ENCODE data around the gene CDC42.
"Not testable (repeated sequence)": the region's sequence is repeated elsewhere in the genome, so short reads cannot be mapped to it uniquely, and the experiment has no call there.

The CDC42 gene

DNA sequence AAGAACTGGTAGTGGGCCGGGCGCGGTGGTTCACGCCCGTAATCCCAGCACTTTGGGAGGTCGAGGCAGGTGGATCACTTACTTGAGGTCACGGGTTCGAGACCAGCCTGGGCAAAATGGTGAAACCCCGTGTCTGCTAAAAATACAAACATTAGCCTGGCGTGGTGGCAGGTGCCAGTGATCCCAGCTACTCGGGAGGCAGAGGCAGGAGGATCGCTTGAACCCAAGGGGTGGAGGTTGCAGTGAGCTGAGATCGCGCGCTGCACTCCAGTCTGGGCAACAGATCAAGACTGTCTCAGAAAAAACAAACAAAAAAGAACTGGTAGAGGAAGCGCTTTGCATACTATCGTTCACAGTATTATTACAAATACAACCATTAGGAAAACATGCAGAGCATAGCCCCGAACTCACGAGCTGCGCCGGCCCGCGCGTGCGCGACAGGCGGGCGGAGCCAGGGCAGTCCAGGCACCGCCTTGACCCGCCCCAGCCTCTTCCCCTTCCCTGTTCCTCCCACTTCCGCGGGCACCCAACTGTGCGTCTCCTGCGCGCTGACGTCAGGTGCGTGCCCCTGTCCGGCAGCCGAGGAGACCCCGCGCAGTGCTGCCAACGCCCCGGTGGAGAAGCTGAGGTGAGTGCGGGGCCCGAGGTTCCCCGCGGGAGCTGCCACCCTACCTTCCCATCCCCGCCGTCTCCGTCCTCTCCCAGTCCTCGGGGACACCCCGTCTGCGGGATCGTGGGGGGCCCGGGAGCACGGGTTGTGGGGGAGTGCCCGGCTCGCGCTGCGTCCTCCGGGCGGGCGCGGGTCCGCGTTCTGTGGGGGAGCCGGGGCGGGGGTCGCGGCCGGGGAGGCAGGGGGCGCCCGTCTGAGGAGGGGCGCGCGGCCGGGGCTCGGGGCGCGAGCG, at the start of gene CDC42:
TSS of gene CDC42 (plus strand) at position 595 of the 902 bp plus-strand sequence. CDS start 25,770 bp downstream, outside the sequence.
- peak; percentile 98 for DNase-seq

DNA sequence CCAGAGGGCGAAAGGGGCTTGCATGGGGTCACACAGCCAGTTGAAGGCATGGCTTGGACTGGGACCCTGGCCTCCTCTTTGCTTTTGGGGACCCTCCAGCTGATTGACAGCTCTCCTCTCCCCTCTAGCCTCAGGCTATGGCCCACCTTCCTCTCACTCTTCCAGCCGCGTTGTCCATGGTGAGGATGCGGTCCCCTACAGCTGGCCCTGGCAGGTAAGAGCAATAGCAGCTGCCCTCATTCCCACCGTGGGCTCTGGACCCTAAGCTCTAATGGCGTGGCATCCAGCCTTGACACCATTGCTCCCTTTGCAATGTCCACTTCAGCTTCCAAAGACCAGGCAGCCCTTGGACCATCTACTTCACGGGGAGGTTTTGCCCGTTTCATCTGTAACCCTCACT, 49.6 kb upstream of the CDC42 start:
- DNase-seq = not testable (repeated sequence)

DNA sequence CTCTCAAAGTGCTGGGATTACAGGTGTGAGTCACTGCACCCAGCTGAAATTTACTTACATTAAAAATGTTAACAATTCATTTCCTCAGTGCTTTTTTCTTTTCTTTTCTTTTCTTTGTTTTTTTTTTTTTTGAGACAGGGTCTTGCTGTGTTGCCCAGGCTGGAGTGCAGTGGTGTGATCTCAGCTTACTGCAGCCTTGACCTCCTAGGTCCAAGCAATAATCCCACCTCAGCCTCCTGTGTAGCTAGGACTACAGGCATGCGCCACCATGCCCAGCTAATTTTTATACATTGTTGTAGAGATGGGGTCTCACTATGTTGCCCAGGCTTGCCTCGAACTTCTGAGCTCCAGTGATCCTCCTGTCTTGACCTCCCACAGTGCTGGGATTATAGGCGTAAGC, 48.5 kb upstream of the CDC42 start:
- not testable (repeated sequence) for DNase-seq

DNA sequence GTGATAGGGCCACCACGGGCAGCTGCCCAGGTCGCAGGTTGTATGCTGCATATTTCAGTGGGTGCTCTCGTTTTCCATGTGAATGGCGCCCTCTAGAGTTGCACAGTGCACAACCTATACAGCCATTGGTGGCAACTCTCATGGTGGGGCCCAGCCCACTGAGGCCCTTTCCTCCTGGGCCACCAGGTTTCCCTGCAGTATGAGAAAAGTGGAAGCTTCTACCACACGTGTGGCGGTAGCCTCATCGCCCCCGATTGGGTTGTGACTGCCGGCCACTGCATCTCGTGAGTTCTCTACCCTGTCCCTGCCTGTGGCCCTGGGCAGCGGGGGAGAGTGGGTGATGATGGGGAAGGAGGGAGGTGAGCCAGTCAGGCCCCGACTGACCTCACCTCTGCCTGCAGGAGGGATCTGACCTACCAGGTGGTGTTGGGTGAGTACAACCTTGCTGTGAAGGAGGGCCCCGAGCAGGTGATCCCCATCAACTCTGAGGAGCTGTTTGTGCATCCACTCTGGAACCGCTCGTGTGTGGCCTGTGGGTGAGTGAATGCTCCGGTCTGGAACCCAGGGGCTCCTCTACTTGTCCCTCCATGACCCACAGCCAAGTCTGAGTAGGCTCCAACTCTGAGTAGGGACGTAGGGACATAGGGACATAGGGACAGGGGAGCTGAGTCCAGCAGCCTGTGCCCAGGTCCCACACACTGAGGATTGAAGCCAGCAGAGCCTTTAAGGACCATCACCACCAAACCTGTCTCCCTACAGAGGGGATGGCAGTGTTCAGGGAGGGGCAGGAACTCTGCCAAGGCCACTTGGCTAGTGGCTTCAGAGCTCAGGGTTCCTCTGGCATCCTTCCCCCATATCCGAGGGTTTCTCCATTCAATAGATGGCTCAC, 47.0 kb upstream of the CDC42 start:
- DNase-seq = peak; percentile 51

DNA sequence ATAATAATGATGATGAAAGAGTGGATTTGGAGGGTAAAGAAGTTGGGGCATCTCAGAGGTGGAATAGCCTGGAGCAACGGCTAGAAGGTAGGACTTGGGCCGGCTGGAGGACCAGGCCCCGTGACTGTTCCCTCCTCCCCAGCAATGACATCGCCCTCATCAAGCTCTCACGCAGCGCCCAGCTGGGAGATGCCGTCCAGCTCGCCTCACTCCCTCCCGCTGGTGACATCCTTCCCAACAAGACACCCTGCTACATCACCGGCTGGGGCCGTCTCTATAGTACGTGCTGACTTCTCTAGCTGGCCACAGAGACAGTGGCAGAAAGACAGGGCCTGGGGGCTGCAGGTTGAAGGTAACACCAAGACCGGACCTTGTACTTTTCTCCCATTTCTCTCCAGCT, 45.8 kb upstream of the CDC42 start:
- DNase-seq = not testable (repeated sequence)

DNA sequence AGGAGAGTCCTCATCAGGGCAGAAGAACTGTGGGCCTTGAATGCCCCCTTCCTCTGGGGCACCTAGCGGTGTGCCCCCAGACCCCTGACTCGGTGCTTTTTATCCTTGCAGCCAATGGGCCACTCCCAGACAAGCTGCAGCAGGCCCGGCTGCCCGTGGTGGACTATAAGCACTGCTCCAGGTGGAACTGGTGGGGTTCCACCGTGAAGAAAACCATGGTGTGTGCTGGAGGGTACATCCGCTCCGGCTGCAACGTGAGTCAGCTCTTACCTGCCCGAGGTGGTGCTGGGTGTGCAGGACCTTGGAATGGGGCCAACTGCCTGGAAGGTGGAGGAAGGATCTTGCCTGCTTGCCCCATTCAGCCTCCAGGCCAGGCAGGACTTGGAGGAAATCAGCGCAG, 45.2 kb upstream of the CDC42 start:
- not testable (repeated sequence) for DNase-seq

DNA sequence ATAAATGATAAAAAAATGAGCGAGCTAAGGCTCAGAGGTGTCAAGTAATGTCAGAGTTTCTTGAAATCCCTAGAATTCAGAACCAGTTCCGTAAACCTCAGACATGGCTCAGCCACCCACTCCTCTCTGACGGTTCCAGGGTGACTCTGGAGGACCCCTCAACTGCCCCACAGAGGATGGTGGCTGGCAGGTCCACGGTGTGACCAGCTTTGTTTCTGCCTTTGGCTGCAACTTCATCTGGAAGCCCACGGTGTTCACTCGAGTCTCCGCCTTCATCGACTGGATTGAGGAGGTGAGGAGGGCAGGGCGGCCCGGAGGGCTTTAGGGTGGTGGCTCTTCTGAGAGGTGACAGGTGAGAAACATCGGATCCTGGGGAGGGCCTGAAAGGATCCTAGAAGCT, 42.9 kb upstream of the CDC42 start:
- DNase-seq = not testable (repeated sequence)

DNA sequence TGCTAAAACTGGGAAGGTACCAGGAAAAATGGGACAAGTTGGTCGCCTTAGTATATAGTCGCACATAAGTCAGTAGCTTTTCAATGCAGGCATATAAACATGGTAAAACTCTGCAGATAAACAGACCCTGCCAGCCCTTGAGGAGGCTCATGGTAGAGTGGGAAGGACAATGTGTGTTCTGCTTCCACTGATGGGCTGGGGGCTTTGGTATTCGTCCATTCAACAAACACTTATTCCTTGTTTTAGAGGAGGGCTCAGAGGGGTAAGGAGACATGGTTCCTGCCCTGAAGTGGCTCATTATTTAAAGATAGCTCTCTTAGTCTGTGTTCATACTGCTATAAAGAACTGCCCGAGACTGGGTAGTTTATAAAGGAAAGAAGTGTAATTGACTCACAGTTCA, 39.8 kb upstream of the CDC42 start:
- not testable (repeated sequence) for DNase-seq

DNA sequence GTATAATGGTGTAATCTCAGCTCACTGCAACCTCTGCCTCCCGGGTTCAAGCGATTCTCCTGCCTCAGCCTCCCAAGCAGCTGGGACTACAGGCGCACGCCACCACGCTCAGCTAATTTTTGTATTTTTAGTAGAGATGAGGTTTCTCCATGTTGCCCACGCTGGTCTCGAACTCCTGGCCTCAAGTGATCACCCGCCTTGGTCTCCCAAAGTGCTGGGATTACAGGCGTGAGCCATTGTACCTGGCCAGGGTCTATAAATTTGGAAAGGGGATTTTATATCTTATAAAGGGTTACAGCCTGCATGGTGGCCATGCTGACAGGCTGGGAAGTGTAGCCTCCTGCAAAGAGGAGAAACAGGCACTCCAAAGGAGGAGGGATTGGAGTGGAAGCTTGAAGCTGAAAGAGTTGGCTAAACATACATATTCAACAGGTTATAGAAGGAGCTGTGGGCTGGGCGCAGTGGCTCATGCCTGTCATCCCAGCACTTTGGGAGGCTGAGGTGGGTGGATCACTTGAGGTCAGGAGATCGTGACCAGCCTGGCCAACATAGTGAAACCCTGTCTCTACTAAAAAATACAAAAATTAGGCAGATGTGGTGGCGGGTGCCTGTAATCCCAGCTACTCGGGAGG, 37.8 kb upstream of the CDC42 start:
- not testable (repeated sequence) for DNase-seq

DNA sequence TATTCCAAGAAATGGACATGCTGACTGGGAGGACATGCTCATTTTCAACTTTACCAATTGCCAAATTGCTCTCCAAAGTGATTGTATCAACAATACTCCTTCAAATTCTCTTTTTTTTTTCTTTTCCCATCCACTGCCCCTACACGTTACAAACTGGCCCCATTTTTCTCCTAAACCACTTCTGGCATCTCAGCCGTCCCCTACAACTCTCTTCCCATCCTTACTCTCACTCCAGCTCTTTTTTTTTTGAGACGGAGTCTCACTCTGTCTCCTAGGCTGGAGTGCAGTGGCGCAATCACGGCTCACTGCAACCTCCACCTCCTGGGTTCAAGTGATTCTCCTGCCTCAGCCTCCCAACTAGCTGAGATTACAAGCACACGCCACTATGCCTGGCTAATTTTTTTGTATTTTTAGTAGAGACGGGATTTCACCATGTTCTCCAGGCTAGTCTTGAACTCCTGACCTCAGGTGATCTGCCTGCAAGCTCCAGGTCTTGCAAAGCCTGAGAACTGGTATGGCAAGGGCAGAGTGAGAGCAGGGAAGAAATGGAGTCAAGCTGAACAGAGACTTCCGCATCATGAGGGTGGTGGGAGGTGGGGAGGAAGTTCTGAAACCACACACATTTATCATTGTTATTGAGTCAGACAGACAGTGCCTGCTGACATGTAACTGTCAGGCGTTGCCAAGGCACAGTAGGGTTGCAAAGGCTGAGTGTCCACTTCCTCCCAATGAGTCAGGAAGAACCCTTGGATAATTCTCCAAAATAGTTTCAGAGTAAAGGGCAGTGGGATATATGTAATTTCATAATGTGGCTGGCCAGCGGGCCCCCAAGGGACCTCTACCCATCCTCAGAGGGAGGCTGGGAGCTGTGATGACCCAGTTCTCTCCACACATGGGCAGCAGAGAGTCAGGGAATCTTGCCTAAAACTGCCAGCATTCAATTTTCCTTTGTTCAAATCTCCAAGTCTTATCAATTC, 33.6 kb upstream of the CDC42 start:
- DNase-seq = peak; percentile 87

DNA sequence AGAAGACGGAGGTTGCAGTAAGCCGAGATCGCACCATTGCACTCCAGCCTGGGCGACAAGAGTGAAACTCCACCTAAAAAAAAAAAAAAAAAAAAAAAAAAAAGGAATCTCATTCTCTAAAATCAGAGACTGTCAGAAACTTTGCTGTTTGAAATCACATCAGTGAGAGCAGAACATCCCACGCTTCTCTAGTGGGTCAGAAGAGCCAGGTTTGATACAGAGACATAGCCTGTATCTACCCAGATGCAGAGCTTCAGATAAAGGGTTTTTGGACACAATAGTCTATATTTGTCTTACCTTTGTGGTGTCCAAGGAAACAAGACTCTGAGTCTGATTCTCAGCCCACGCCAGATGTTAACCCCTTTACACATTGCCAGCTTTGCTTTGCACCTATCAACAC, 31.4 kb upstream of the CDC42 start:
- no peak for DNase-seq

DNA sequence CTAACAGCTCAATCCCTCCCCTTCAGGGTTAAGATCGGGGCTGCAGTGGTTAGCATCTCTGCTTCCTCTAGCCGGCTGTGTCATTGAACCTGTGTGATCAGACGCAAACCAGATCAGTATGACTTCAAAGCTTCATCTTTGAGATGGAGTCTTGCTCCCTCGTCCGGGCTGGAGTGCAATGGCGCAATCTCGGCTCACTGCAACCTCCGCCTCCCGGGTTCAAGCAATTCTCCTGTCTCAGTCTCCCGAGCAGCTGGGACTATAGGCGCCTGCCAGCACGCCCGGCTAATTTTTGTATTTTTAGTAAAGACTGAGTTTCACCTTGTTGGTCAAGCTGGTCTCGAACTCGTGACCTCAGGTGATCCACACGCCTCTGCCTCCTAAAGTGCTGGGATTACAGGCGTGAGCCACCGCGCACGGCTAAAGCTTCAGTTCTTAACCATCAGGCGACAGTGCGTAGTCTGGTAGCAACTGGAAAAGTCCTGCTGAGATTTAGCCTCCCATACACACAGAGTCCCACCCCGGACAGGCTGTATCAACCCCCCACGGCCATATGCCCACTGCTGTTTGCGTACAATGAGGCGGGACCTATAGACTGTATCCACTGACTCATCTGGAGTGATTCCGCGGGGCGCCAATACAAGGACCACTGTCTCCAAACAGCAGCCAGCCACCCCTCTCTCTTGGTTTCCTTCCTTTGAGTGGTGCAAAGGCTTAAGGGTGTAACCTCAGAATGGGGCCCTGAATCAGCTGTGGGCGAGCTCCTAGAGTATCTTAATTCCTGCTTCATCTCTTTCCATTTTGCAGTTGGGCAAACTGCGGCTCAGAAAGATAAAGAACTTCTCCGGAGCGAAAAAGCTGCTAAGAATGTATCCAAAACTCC, 27.8 kb upstream of the CDC42 start:
- DNase-seq = peak; percentile 82

DNA sequence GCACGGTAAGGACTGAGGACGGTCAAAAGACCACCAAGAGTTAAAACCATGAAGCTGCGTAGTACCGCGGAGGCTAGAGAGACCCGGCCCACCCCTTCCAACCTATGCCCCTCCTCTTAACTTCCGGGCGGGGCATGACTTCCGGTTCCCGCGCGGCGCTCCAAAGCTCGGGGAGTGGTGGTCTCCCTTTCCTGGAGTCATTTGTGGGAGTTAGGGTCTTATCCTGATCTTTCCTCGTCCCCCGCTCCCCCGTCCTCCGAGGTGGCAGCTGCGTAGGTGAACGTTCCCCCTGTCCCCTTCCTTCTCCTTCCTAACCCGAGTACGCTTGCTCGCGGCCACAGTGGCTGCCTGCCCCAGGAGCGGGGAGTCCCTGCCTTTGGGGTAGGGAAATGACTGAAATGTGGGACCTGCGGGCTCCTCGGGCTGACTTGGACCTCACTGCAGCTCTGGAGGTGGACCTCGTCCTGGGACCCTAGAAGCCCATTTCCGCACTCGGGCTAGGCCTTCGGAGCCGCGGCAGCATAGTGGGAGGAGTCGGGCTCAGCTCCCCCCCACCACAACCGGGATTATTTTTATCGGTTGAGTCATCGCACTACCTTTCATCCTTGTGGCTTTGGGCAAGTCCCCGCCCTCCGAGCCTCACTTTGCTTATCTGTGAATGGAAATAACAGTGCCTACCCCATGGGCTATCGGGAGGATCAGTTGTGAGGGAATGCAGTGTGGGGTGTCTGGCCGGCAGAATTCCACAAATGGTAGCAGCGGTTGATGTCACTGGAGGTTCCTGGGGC, 26.9 kb upstream of the CDC42 start:
- peak; percentile 95 for DNase-seq

DNA sequence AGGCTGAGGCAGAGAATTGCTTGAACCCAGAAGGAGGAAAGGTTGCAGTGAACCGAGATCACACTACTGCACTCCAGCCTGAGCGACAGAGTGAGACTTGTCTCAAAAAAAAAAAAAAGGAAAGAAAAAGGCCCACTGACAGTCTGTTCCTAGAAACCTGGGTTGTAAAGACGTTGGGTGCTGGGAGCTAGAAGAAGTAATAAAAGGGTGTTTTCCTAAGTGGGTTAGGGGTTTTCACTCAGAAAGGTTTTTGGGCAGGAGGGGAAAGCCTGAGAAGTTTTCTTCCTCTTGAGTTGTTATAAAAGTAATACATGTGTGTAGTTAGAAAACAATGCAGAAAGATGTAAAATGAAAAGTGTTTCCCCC, 25.6 kb upstream of the CDC42 start:
- DNase-seq = peak; percentile 17

DNA sequence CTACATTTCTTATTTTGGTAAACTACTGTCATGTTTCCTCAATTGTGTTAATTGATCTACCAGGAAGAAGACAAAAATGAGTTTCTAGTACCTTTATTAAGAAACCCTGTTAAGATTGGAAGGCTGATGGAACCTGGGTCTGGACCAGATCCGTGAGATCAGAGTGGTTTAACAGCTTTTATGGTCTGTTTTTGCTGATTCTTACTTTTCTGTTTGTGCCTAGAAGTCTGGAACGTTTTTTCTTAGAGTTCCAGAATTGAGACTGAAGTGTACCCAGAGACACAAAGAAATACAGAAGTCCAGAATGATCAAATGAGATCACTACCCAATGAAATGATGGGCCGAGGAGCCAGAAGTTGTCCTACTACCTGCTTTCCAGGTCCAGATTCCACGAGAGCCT, 22.5 kb upstream of the CDC42 start:
- no peak for DNase-seq

DNA sequence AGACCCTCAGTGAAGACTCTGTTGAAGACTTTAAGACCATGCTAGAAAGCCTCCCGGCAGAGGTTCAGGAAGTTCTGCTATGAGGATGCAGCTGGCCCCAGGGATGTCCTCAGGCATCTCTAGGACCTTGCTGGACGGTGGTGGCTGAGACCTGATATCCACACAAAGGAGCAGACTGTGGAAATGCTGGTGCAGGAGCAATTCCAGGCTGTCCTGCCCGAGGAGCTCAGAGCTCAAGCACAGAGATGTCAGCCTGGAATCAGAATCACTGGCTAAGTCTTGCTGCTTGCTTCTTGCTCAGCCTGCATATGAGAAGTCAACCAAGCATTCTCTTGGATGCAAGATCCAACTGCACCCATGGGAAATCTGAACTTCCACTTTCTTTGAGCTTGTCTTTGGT, 22.0 kb upstream of the CDC42 start:
- no peak for DNase-seq

DNA sequence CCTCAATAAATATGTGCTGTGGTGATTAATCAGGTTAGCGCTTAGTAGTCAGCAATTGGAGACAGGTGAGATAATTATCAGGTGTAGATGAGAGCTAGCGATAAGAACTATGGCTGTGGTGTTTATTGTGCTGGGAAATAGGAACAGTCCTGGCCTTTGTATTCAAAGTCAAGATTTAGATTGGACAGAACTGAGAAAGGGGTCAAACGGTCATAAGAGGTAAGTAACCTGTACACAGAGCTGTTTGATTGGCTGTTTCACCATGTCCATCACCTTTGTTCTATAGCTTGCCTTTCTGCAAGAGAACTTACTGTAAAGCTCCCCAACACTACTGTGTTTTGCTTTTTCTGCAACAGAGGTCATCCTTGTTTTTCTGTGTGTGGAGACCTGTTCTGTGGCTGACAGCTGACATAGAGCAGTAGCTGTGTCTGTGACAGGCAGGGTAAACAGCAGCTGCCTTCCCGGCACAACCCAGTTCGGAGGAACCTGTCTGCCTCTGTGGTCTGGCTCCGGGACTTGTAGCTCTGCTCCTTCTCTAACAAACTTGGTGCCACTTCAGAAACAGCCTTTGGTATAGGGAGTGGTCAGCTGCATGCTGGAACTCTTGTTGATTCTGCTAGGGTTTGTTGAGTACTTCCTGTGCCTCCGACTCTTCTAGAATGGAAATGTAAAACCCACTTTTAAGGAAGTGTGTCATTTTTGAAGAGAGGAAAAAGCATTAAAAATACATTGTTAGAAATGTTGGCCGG, 21.1 kb upstream of the CDC42 start:
- DNase-seq = peak; percentile 39

DNA sequence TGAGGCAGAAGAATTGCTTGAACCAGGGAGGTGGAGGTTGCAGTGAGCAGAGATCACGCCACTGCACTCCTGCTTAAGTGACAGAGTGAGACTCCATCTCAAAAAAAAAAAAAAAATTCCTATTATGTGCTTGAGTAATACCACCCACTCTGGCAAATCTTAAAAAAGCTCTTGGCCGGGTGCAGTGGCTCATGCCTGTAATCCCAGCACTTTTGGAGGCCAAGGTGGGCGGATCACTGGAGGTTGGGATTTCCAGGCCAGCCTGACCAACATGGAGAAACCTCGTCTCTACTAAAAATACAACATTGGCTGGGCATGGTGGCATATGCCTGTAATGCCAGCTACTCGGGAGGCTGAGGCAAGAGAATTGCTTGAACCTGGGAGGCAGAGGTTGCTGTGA, 17.7 kb upstream of the CDC42 start:
- not testable (repeated sequence) for DNase-seq

DNA sequence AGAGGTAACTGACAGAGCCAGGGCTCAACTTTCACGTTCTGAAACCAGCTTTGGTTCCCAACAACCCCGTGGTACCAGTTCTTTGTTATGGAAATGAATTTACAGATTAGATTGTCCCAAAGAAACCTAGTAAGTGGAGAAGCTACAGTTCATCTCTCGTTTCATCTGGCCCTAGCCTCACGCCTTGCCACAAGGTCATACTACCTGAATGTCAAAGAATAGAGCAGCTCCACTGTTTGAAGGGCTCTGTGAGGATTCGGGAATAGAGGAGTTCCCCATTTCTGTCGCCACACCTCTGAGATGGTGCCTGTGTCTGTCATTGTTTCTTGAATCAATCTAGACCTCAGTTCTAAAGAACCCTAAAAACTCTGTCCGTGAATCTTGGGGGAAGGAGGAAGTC, 15.0 kb upstream of the CDC42 start:
- DNase-seq = no peak

All from activated CD4-positive, alpha-beta T cell treated with anti-CD3 and anti-CD28 coated beads, Interleukin-10, Interleukin-2, amounts not matched to agents 100 ng/mL and 50 ng/mL, durations not matched to agents 16 hours and 8 hours (primary cell).